ENCODE data around the gene HMX2. TPM values are rescaled to one million over a fixed set of nuclear protein-coding genes. Genes with fewer than 3 reads are reported as not detected.

The HMX2 gene
- total RNA-seq, 1 experiment from 2014 or later: not detected

DNA sequence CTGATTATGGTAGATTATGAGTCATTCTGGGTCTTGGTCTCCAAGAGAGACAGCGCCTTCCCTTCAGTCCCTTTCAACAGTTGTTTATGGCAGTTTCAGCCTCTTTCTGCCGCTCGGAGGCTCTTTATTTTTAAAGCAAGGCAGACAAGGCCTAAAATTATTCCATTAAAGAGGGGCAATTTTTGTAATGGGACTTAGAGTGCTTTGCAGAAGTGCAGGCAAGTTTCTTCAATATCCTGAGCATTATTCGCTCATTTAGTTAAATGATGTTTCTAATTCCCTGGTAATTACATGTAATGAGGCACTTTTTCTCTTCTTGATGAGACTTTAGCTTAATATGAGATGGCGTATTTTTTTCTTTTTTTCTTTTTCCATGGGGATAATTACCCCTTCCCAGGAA lies 39.8 kb downstream of the HMX2 start:
- DNase-seq (ENCODE audit: low spot score): no peak

GRCh38 chr10:123191886-123192285 lies 44.0 kb downstream of the HMX2 start:
- DNase-seq (ENCODE audit: low spot score): no peak

GRCh38 chr10:123194056-123194455 lies 46.1 kb downstream of the HMX2 start:
- DNase-seq (ENCODE audit: low spot score): no peak

Other genes starting within 250 kb of the HMX2 start
- gene FAM24A, start 237.5 kb upstream of the HMX2 start, total RNA-seq (2014; rRNA removed; shearing (Covaris generic)): not detected in 2 replicates
- 1.8 and 3.9 TPM in 2 replicates for gene C10orf88, start 193.9 kb upstream of the HMX2 start, total RNA-seq (2014; rRNA removed; shearing (Covaris generic))
- gene PSTK, start 167.7 kb upstream of the HMX2 start, total RNA-seq (2014; rRNA removed; shearing (Covaris generic)): 4.2 and 6.0 TPM in 2 replicates
- 1.9 and 2.0 TPM in 2 replicates for gene IKZF5, start 139.3 kb upstream of the HMX2 start, total RNA-seq (2014; rRNA removed; shearing (Covaris generic))
- gene ACADSB, start 139.1 kb upstream of the HMX2 start, total RNA-seq (2014; rRNA removed; shearing (Covaris generic)): 0.73 and 0.79 TPM in 2 replicates
- not detected in 2 replicates for gene HMX3, start 12.2 kb upstream of the HMX2 start, total RNA-seq (2014; rRNA removed; shearing (Covaris generic))
- 264 and 274 TPM in 2 replicates for gene BUB3, start 6.3 kb downstream of the HMX2 start, total RNA-seq (2014; rRNA removed; shearing (Covaris generic))